Left renal cortex interstitium (tissue), 4 donors: ENCODE measurements around the gene ADGRD1. TPM values are rescaled to one million over a fixed set of nuclear protein-coding genes. Genes with fewer than 3 reads are reported as not detected.

Experiments
- DNase-seq, 4 donors: peaks; one replicate each; pipeline ENCODE4 v3.0.0-alpha.2; 2013; ENCODE audit warnings: low read depth in 4 of 4, low spot score in 2 of 4, missing footprints in 1 of 4
- polyA plus RNA-seq, 4 donors: library from polyadenylated mRNA; unstranded; fragments of 120-200 nt; gene quantifications; one replicate each; pipeline ENCODE4 v1.2.1, GENCODE V29; 2013; ENCODE audit not compliant: insufficient read length in 4 of 4

ADGRD1 gene
- polyA plus RNA-seq, 4 donors = 13.3 to 17.5 (median 14.2) TPM

- no peak for DNase-seq
These were observed 131.6 kb downstream of the ADGRD1 start for GRCh38 chr12:131085125-131085815.

GRCh38 chr12:131085816-131086591 is 132.3 kb downstream of the ADGRD1 start:
- no peak for DNase-seq

DNA sequence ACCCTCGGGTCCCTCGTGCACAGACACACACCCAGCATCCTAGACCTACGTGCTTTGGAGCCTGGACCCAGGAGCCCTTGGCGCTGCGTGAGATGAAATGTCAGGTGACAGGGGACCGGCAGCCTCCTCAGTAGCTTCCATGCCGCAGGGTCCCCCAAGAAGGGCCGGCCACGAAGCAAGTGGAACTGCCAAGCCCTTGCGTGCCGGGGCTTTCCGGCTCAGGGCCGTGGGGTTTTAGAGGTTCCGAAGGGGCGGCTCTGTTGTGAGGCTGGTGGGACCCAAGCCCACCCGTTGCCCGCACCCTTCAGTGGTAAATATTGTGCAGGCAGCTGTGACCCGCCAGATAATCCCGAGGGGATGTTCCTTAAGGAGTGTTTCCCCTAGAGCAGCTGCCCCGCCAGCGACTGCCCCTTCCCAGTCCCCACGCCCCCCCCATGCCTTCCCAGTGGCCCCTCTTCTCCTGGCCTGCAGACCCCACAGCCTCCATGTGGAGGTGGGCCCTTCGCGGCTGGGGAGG is 133.7 kb downstream of the ADGRD1 start:
- DNase-seq = no peak

GRCh38 chr12:131087991-131088700 is 134.4 kb downstream of the ADGRD1 start:
- DNase-seq = no peak

- DNase-seq = no peak
These were observed 135.2 kb downstream of the ADGRD1 start for GRCh38 chr12:131088701-131089530.

- no peak for DNase-seq
These were observed 136.0 kb downstream of the ADGRD1 start for GRCh38 chr12:131089531-131090273.

DNA sequence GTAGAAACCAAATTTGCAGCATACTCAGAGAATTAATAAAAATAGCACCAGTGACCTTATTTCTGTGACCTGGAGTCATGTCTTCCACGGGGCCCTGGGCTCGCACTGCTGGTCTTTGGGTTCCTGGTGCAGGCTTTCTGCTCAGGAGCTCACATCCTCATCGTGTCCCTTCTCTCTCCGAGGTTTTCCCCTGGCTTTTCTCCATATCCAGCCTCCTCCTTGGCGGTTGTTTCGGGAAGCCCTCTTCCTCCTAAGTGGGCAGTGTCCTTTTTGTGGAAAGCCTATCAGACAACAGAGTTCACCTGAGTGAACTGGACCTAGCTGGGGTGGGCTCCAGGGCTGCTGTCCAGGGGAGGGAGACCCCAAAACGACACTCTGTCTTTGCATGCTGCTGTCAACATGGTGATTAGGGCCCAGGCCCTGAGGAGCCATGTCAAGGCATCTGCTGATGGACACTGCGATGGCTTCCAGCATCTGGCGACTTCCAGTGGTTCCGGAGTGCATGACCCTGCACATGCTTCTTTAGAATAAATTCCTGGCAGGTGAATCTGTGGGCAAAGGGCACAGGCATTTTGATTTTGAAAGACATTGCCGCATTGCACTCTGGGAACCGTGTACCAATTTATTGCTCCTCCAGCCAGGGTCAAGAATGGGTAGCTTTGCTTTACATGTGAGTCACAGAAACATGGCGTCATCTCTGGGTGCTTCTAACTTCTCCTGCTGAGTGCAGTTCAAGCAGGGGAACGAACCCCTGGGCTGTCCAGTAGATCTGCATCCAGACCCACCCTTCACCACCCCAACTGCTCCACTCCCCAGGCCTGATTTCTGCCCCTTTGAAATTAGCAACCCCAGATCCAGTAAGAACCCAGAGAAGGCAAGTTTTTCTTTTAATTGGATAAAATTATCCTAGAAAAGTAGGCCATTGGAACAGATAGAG is 136.8 kb downstream of the ADGRD1 start:
- DNase-seq = no peak

GRCh38 chr12:131091413-131091975 is 137.8 kb downstream of the ADGRD1 start:
- no peak for DNase-seq

DNA sequence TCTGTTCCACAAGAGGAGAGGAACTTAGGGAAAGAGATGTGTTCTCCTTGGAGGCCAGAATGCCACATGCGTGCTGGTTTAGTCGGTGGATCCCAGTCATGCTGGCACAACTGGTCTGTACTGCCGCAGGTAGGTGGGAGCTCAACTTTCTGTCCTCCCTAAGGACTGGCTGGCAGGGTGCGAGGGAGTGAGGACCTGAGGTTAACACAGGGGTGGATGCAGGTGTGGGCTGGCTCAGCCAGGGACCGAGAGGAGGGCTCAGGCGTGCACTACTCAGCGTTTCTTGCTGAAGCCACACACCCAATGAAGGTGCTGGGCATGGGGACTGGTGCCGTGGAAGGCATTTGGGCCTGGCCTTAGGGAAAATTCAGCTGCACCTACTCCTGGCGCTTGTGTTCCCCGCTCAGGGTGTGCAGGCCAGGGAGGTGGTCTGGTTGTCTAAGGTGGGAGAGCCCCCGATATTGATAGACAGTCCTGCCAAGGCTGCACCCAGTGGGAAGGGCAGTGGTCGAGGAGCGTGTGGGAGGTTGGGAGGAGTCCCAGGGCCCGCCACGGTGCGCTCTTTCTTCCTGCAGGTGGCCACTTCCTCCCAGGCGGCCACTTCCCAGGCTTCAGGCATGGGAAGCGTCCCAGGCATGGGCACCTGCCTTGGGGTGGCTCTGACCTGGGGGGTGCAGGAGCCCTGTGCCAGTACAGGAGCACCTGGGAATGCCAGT is 138.4 kb downstream of the ADGRD1 start:
- DNase-seq = no peak

GRCh38 chr12:131092901-131093603 is 139.3 kb downstream of the ADGRD1 start:
- DNase-seq = no peak

DNA sequence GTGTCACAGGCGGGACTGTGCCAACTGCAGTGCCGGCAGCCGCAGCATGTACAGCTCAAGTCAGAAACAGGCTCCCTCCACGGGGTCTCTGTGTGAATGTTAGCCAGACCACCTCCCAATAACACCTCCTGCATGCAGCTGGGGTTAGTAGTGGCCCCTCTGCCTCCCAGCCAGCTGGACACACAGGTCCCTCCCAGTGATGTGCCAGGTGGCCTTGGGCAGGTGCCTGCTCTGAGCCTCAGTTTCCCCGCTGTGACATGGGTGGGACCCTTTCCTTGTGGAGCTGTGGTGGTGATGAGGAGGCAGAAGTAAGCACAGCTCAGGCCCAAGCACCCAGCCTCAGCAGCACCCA is 139.9 kb downstream of the ADGRD1 start:
- no peak for DNase-seq

DNA sequence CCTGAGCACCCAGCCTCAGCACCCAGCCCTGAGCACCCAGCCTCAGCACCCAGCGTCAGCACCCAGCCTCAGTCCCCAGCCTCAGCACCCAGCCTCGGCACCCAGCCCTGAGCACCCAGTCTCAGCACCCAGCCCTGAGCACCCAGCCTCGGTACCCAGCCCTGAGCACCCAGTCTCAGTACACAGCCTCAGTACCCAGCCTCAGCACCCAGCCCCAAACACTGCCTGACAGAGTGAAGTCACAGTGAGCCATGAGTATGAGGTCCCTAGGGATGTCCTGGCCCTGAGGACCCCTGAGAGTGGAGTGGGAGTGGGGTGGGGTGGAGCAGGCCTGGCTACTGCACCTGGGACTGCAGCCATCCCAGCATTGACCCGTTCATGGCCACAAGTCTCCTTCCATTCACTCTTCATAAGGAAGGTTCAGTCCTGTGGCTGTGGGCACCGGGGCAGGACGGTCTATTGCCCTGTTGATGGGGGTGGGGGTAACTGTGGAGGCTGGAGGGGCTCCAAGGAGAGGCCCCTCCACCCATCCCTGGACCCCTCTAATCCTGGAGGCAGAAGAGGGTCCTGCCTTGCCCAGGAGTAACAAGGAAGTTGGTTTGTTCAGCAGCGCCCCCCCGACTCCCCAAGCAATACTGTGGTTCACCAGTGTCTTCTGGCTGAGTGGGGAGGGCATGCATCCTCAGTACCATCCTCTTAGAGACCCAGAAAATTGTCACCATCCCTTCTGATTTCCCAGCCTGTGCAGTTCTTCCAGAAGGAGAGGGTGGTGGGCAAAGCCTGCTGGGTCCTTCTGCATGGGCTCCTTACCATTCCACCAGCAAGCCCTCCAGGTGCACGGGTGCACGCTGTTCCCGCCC is 140.5 kb downstream of the ADGRD1 start:
- DNase-seq = no peak

GRCh38 chr12:131094831-131095805 is 141.4 kb downstream of the ADGRD1 start:
- no peak for DNase-seq

GRCh38 chr12:131095826-131096680 is 142.3 kb downstream of the ADGRD1 start:
- no peak for DNase-seq
